Right lobe of liver (tissue), 4 donors: ENCODE measurements around the gene BMPER.

Source experiments
- CTCF ChIP-seq, 4 donors: fragments of 200-600 bp in 3 of 4; fragments of 450-650 bp in 1 of 4; IDR thresholded peaks; one replicate each; pipeline versions ENCODE4 v1.5.1 to v1.8.0; 2016 to 2022; ENCODE audit warnings: antibody characterized with exemption in 4 of 4, mild to moderate bottlenecking in 2 of 4
- POLR2A ChIP-seq: fragments of 450-650 bp; IDR thresholded peaks from one replicate; pipeline ENCODE4 v1.6.1; 2017; ENCODE audit warnings: antibody characterized with exemption, mild to moderate bottlenecking
- donor health status: DM: no; HTN: no; CAD: no.
- donor health status: DM: no; HTN: no; CAD: no.
- donor health status: DM: no; HTN: yes; CAD: no.

- TF ChIP-seq CTCF (IDR thresholded peaks at IDR 0.05): no peak
- no peak for TF ChIP-seq POLR2A
These were observed 23.6 kb downstream of the BMPER start for GRCh38 chr7:33928986-33929385.
